Measurements from ENCODE around the gene SLC4A2.
"Not testable (repeated sequence)": the region's sequence is repeated elsewhere in the genome, so short reads cannot be mapped to it uniquely, and the experiment has no call there.

Gene SLC4A2

GRCh38 chr7:151024435-151025056 lies 34.8 kb upstream of the SLC4A2 start, which contains the start of gene ATG9B:
Gene ATG9B (minus strand): TSS chr7:151024494. CDS start chr7:151024423, 71 bp downstream.
- DNase-seq = no peak

GRCh38 chr7:151025924-151026671 lies 33.3 kb upstream of the SLC4A2 start:
- no peak for DNase-seq

- not testable (repeated sequence) for DNase-seq
Observed at GRCh38 chr7:151026771-151027727, 32.3 kb upstream of the SLC4A2 start.

GRCh38 chr7:151027728-151028130 lies 31.7 kb upstream of the SLC4A2 start:
- DNase-seq = not testable (repeated sequence)

DNA sequence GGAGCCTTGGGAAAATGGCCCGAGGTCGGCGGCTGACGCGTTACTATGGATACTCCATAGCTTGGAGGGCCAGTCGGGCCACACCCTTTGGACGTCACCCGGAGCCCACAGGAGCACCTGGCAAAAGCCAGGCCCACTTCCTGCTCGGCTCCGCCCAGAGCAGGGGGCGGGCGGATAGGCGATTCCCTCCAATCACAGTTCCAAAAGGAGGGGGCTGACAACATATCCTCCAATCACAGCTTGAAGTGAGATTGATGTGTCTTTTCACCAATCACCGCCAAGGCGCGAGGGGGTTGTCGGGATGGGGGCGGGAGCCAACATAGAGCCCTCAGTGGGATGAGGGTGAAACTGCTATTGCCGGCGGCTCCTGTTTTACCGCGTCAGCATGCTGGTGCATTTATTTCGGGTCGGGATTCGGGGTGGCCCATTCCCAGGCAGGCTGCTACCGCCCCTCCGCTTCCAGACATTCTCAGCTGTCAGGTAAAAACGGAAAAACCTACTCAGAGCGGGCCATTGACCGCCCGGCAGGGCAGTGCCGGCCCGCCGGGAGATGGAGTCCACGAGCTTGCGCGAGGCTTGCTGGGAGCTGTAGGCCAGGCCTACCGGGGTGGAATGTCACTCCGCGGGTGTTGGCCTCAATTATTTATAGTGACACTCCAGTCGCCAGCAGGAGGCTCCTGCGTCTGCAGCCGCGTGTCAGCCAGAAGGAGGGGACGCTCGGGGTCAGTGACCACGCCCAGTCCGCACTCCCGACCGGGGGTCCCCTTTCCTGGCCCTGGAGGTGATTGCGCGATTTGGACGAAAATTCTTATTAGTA lies 31.1 kb upstream of the SLC4A2 start, which contains the start of gene ABCB8:
Gene ABCB8, plus strand, starts transcription at position 320 of the 817 bp plus-strand sequence. Its CDS starts 66 bp downstream, at position 386.
- DNase-seq = peak; percentile 99

GRCh38 chr7:151028948-151029501 lies 30.4 kb upstream of the SLC4A2 start:
- no peak for DNase-seq

- no peak for DNase-seq
Observed at GRCh38 chr7:151031011-151031410, 28.4 kb upstream of the SLC4A2 start.

DNA sequence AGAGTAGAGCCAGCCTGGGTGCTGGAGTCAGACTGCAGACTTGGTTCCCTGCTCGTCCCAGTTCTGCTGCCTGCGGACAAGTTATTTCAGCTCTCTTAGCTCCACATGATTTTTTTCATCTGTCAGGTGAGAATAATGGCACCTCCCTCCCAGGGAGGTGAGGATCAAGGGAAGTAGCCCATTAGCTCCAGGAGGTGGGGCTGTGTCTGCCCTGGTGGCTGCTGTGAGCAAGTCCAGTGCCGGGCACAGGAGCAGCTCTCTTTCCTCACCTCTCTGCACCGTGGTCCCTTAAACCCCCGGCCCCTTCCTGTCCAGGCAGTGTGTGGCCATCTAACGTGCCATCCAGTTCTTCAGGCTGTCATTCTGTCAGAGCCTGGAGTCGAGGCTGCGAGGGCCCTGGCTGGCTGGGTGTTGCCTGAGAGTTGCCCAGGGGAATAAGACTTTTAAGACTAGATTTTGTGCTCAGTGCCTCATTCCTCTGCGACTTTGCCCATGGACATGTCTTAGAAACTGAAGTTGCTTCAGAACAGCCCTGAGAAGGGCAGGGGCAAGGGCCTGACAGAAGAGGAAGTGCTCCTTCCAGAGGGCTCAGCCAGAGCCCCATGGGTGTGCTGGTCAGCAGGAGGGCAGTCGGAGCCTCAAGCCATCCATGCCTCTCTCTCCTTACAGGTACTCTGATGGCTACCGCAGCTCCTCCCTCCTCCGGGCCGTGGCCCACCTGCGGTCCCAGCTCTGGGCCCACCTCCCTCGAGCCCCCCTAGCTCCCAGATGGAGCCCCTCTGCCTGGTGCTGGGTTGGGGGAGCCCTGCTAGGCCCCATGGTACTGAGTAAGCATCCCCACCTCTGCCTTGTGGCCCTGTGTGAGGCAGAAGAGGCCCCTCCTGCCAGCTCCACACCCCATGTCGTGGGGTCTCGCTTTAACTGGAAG lies 26.2 kb upstream of the SLC4A2 start:
- no peak for DNase-seq

DNA sequence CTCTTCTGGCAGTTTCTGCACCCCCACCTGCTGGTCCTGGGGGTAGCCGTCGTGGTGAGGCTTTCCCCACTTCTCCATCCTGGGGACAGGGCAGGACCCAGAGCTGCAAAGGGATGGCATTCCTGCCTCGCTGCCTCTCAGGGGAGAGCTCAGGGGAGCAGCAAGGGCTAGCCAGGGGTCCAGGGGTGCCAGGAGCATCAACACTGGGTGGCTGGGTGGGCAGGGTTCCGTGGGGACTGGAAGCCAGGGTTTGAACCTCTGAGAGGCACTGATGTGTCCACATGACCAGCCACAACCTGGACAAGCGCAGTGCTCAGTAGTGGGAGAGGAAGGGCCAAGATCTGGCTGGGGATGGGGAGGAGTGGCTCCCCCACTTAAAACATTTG lies 25.5 kb upstream of the SLC4A2 start:
- no peak for DNase-seq

GRCh38 chr7:151034312-151035025 lies 24.9 kb upstream of the SLC4A2 start:
- DNase-seq = no peak

- no peak for DNase-seq
Observed at GRCh38 chr7:151035026-151035717, 24.2 kb upstream of the SLC4A2 start.

DNA sequence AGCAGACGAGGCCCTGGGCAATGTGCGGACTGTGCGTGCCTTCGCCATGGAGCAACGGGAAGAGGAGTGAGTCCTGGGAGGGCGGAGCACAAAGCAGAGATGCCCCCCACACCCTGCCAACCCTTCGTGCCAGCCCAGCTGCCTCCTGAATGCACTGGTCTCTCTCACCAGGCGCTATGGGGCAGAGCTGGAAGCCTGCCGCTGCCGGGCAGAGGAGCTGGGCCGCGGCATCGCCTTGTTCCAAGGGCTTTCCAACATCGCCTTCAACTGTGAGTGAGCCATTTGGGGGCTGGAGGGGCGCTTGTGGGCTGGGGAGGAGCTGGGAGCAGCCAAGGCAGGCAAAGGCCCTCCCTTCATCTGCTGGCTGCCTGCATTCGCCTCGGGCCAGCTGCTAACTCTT lies 23.5 kb upstream of the SLC4A2 start:
- DNase-seq = no peak

- DNase-seq = peak; percentile 35
Observed at GRCh38 chr7:151038951-151039849, 20.2 kb upstream of the SLC4A2 start.

- no peak for DNase-seq
Observed at GRCh38 chr7:151039850-151040548, 19.4 kb upstream of the SLC4A2 start.

DNA sequence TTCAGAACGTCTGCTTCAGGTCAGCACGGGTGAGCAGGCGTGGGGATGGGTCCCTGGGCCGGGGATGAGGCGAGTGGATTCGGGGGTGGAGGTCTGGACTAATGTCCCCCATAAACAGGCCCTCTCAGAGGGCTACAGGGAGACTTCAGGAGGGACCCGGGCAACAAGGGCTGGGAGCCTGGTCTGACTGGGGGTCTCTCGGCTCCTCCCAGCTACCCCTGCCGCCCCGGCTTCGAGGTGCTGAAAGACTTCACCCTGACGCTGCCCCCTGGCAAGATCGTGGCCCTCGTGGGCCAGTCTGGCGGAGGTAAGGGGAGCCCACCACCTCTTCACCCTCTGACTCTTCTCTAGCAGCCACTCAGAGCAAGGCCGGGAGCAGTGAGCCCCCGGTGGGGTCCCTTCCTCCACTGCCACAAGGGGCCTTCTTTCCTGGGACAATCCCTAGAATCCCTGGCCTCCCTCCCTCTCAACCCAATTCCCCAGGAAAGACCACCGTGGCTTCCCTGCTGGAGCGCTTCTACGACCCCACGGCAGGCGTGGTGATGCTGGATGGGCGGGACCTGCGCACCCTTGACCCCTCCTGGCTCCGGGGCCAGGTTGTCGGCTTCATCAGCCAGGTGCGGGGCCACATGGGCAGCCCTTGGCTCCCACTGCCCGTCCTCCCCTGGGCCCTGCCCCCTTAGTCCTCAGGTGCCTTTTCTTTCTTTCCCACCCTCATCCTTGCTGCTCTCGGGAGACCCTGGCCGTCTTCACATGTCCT lies 18.6 kb upstream of the SLC4A2 start:
- no peak for DNase-seq

DNA sequence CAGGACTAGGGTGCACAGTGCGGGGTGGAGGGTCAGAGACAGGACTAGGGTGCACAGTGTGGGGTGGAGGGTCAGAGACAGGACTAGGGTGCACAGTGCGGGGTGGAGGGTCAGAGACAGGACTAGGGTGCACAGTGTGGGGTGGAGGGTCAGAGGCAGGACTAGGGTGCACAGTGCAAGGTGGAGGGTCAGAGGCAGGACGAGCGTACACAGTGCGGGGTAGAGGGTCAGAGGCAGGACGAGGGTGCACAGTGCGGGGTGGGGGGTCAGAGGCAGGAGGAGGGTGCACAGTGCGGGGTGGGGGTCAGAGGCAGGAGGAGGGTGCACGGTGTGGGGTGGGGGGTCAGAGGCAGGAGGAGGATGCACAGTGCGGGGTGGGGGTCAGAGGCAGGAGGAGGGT lies 15.9 kb upstream of the SLC4A2 start:
- DNase-seq = not testable (repeated sequence)

DNA sequence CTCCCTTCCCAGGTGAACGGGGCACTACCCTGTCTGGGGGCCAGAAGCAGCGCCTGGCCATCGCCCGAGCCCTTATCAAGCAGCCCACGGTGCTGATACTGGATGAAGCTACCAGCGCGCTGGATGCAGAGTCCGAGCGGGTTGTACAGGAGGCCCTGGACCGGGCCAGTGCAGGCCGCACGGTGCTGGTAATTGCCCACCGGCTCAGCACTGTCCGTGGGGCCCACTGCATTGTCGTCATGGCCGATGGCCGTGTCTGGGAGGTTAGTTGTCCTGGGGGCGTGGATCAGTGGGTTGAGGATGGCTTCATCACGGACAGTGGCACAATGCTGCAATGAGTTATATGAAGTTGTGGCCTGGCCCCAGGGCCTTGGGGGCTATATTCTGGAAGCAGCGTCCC lies 15.4 kb upstream of the SLC4A2 start:
- no peak for DNase-seq

Data from activated gamma-delta T cell treated with Interleukin-2 at 50 U/mL for 16 hours (primary cell).